ENCODE measurements around the gene RXRG. TPM values are rescaled to one million over a fixed set of nuclear protein-coding genes. Genes with fewer than 3 reads are reported as not detected.
A peak's percentile ranks its signal among the peaks of the same experiment; 100 is the strongest.

RXRG gene
- total and polyA plus RNA-seq, 2 experiments from 2014 or later, result 0.07 to 1.5 TPM

- Histone ChIP-seq H3K4me3 (peak overlapping the region; percentile 40), H3K4me2 (peak overlapping the region; percentile 92), H3K79me2 (no peaks in the 10 kb centered on the region), H4K20me1 (ENCODE audit: insufficient read depth, poor library complexity, severe bottlenecking) (no peaks in the 10 kb centered on the region), H3K9me3 (ENCODE audit: low read depth) (no peaks in the 10 kb centered on the region), H3K27ac (peak overlapping the region; percentile 87), H3K36me3 (replicated peaks; ENCODE audit: insufficient read depth, low read depth) (no peaks in the 10 kb centered on the region), H3K27me3 (peaks cover 8% of the 10 kb centered on the region), H3K9me2 (replicated peaks; ENCODE audit: insufficient read depth) (no peaks in the 10 kb centered on the region), H2AFZ (peak overlapping the region; percentile 75), H3K4me1 (ENCODE audit: insufficient read depth) (peaks cover 26% of the 10 kb centered on the region)
- TF ChIP-seq EZH2 (IDR thresholded peaks at IDR 0.05; ENCODE audit: borderline replicate concordance), result no peak
- no peak for TF ChIP-seq EZH2phosphoT487 (IDR thresholded peaks at IDR 0.05; ENCODE audit: low read depth, severe bottlenecking, unreplicated experiment)
- no peak for TF ChIP-seq CTCF (IDR thresholded peaks at IDR 0.05; ENCODE audit: poor library complexity)
- WGBS (ENCODE audit: low lambda C conversion rate, missing lambda C conversion rate), result 24% methylated on average over 7 of the region's 7 CpGs
- no peak for DNase-seq (ENCODE audit: low spot score)
These were observed 69.3 kb downstream of the RXRG start for GRCh38 chr1:165375623-165376022.

DNA sequence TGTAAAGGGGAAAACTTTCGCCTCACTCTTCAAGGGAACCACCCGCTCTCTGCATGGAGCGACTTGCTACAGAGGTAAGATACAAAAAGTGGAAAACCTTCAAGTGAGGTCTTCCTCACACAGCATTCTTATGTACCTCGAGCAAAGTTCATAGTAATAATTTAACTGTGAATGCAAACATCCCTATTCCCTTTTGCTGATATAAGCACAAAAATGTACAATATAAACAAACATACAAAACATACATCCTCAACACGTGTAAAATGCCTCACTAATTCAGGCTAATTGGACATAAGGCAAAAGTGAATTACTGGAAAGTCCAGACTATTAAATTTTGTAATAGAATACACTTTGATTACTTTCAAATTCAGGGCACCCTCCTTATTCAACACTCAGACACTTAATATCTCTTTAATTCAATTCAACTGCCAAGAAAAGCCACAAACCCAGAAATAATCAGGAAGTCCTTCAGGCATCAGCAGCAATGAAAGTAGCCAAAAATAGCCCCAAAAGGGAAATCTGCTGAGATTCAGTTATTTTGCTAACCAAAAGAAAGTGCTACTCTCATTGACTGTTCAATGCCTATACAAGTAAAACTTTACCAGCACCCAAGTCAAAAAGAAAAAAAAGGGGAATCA is 73.2 kb downstream of the RXRG start:
- no peak for DNase-seq (ENCODE audit: low spot score)
- Histone ChIP-seq H3K4me2 (peak overlapping the region; percentile 1), H3K9me3 (ENCODE audit: low read depth) (no peaks in the 10 kb centered on the region), H3K79me2 (no peaks in the 10 kb centered on the region), H3K27me3 (peaks cover 13% of the 10 kb centered on the region), H4K20me1 (ENCODE audit: insufficient read depth, poor library complexity, severe bottlenecking) (no peaks in the 10 kb centered on the region), H3K27ac (no peak overlapping the region), H3K4me1 (ENCODE audit: insufficient read depth) (peaks cover 21% of the 10 kb centered on the region), H3K36me3 (replicated peaks; ENCODE audit: insufficient read depth, low read depth) (no peaks in the 10 kb centered on the region), H2AFZ (no peak overlapping the region), H3K9me2 (replicated peaks; ENCODE audit: insufficient read depth) (no peaks in the 10 kb centered on the region), H3K4me3 (no peak overlapping the region)
- WGBS (ENCODE audit: low lambda C conversion rate, missing lambda C conversion rate), result 46% methylated on average over 5 of the region's 5 CpGs
- no peak for TF ChIP-seq CTCF (IDR thresholded peaks at IDR 0.05; ENCODE audit: poor library complexity)
- no peak for TF ChIP-seq EZH2phosphoT487 (IDR thresholded peaks at IDR 0.05; ENCODE audit: low read depth, severe bottlenecking, unreplicated experiment)
- no peak for TF ChIP-seq EZH2 (IDR thresholded peaks at IDR 0.05; ENCODE audit: borderline replicate concordance)

GRCh38 chr1:165369255-165369848 is 75.6 kb downstream of the RXRG start:
- H3K9me3 ChIP-seq (ENCODE audit: low read depth), result no peaks in the 10 kb centered on the region
- no peaks in the 10 kb centered on the region for H3K79me2 ChIP-seq
- no peak for TF ChIP-seq EZH2 (IDR thresholded peaks at IDR 0.05; ENCODE audit: borderline replicate concordance)
- peak; percentile 84 for TF ChIP-seq CTCF (IDR thresholded peaks at IDR 0.05; ENCODE audit: poor library complexity)
- TF ChIP-seq EZH2phosphoT487 (IDR thresholded peaks at IDR 0.05; ENCODE audit: low read depth, severe bottlenecking, unreplicated experiment), result no peak
- H3K9me2 ChIP-seq (replicated peaks; ENCODE audit: insufficient read depth), result no peaks in the 10 kb centered on the region
- peaks cover 26% of the 10 kb centered on the region for H3K27me3 ChIP-seq
- H3K4me3 ChIP-seq, result no peak overlapping the region
- no peaks in the 10 kb centered on the region for H3K36me3 ChIP-seq (replicated peaks; ENCODE audit: insufficient read depth, low read depth)
- H4K20me1 ChIP-seq (ENCODE audit: insufficient read depth, poor library complexity, severe bottlenecking), result no peaks in the 10 kb centered on the region
- H3K4me1 ChIP-seq (ENCODE audit: insufficient read depth), result peaks cover under 1% of the 10 kb centered on the region
- peak; percentile 73 for DNase-seq (ENCODE audit: low spot score)
- no peak overlapping the region for H3K27ac ChIP-seq
- WGBS (ENCODE audit: low lambda C conversion rate, missing lambda C conversion rate), result 23% methylated on average over 9 of the region's 9 CpGs
- no peak overlapping the region for H3K4me2 ChIP-seq
- H2AFZ ChIP-seq, result no peak overlapping the region

Data from hepatocyte (in vitro differentiated cells).